Gastroesophageal sphincter (tissue), 4 donors: Measurements from ENCODE around the gene EDN1. TPM values are rescaled to one million over a fixed set of nuclear protein-coding genes. Genes with fewer than 3 reads are reported as not detected.

Experiments used
- ATAC-seq: fragments of 150-250 bp; one replicate; pipeline ENCODE4 v1.9.1; 2016; ENCODE audit warnings: mild to moderate bottlenecking, moderate library complexity
- H3K27ac ChIP-seq, 4 donors: fragments of 200-600 bp; sonication (generic) in 3 of 4; 1 replicate in 3 of 4; 2 replicates in 1 of 4; pipeline ENCODE4 v1.5.1; 2016 to 2019
- H3K27me3 ChIP-seq: fragments of 200-600 bp; sonication (generic); one replicate; pipeline ENCODE4 v1.5.1; 2019
- H3K36me3 ChIP-seq, 2 donors: fragments of 200-600 bp; sonication (generic); one replicate each; pipeline ENCODE4 v1.5.1; 2019; ENCODE audit warnings: control low read depth in 1 of 2
- H3K4me1 ChIP-seq, 3 donors: fragments of 200-600 bp; sonication (generic); 1 replicate in 2 of 3; 2 replicates in 1 of 3; pipeline ENCODE4 v1.5.1; 2016 to 2019; ENCODE audit warnings: control low read depth in 2 of 3
- H3K4me3 ChIP-seq, 2 donors: fragments of 200-600 bp; sonication (generic); one replicate each; pipeline ENCODE4 v1.5.1; 2019; ENCODE audit warnings: mild to moderate bottlenecking in 1 of 2, moderate library complexity in 1 of 2
- H3K9me3 ChIP-seq, 3 donors: fragments of 200-600 bp; sonication (generic); one replicate each; pipeline ENCODE4 v1.5.1; 2017 to 2019; ENCODE audit warnings: control low read depth in 2 of 3
- CTCF ChIP-seq, 4 experiments: fragments of 200-600 bp in 2 of 4; fragments of 450-650 bp in 2 of 4; sonication (generic) in 1 of 4; IDR thresholded peaks; one replicate each; pipeline ENCODE4 v1.5.1; 2017 to 2019; ENCODE audit warnings: antibody characterized with exemption in 4 of 4, mild to moderate bottlenecking in 2 of 4, moderate library complexity in 2 of 4
- EP300 ChIP-seq: sonication (generic); formaldehyde crosslinking; IDR thresholded peaks from one replicate; pipeline ENCODE4 v1.6.1; 2017; ENCODE audit warnings: antibody characterized with exemption, mild to moderate bottlenecking
- POLR2A ChIP-seq, 2 donors: fragments of 450-650 bp; IDR thresholded peaks; one replicate each; pipeline ENCODE4 v1.6.1; 2017; ENCODE audit warnings: antibody characterized with exemption in 2 of 2, mild to moderate bottlenecking in 2 of 2, moderate library complexity in 1 of 2
- POLR2AphosphoS5 ChIP-seq: sonication (generic); formaldehyde crosslinking; IDR thresholded peaks from one replicate; pipeline ENCODE4 v1.6.1; 2017; ENCODE audit warnings: antibody characterized with exemption
- WGBS, 2 donors: methylation state at CpG; one replicate each; pipeline ENCODE4 v1.1.5; 2018; ENCODE audit warnings: low coverage in 1 of 2; 5-methylcytosine and 5-hydroxymethylcytosine counted together
- total RNA-seq, 4 donors: library from RNA; depleted of rRNA; stranded (reverse); fragments of >200 nt; gene quantifications; one replicate each; pipeline ENCODE4 v1.1.0, GENCODE V29; 2016

The EDN1 gene
- total RNA-seq, 4 donors from 2014 or later = 3.6 to 39.6 (median 15.1) TPM

GRCh38 chr6:12335717-12336116, 45.6 kb downstream of the EDN1 start:
- TF ChIP-seq EP300 (no peak), POLR2AphosphoS5 (no peak), CTCF (IDR thresholded peaks at IDR 0.05) (no peak), POLR2A (IDR thresholded peaks at IDR 0.05) (no peak)
- 17 to 67% methylated on average over 1 of the region's 1 CpG for WGBS, 2 donors
- H3K36me3 ChIP-seq = no peaks in the 10 kb centered on the region
- H3K4me3 ChIP-seq = no peak overlapping the region
- no peaks in the 10 kb centered on the region for H3K9me3 ChIP-seq
- no peaks in the 10 kb centered on the region for H3K4me1 ChIP-seq
- no peak overlapping the region for H3K27ac ChIP-seq
- ATAC-seq = no peak
- H3K27me3 ChIP-seq = peaks cover 16% of the 10 kb centered on the region

- Histone ChIP-seq H3K4me1 (no peaks in the 10 kb centered on the region), H3K27ac (no peak overlapping the region), H3K4me3 (no peak overlapping the region), H3K9me3 (no peaks in the 10 kb centered on the region), H3K27me3 (peaks cover 22% of the 10 kb centered on the region), H3K36me3 (no peaks in the 10 kb centered on the region)
- TF ChIP-seq EP300 = no peak
- WGBS, 2 donors = 79 to 80% methylated on average over 3 to 4 of the region's 5 CpGs
- ATAC-seq = no peak
These were observed 46.2 kb downstream of the EDN1 start for GRCh38 chr6:12336121-12336971.

- no peak for ATAC-seq
- no peak overlapping the region for H3K4me3 ChIP-seq
- peaks cover 29% of the 10 kb centered on the region for H3K27me3 ChIP-seq
- H3K4me1 ChIP-seq = no peaks in the 10 kb centered on the region
- 85 to 91% methylated on average over 2 to 3 of the region's 3 CpGs for WGBS, 2 donors
- TF ChIP-seq CTCF (IDR thresholded peaks at IDR 0.05) (no peak), POLR2A (IDR thresholded peaks at IDR 0.05) (no peak), POLR2AphosphoS5 (no peak), EP300 (no peak)
- no peaks in the 10 kb centered on the region for H3K36me3 ChIP-seq
- no peaks in the 10 kb centered on the region for H3K9me3 ChIP-seq
- H3K27ac ChIP-seq = no peak overlapping the region
These were observed 48.9 kb downstream of the EDN1 start for GRCh38 chr6:12339022-12339421.

- WGBS, 2 donors = 77% methylated on average over 3 of the region's 12 CpGs; no CpG with 5 or more reads in 1 of the 2 donors
These were observed 49.8 kb downstream of the EDN1 start for GRCh38 chr6:12339808-12340487.

GRCh38 chr6:12340488-12340818, 50.3 kb downstream of the EDN1 start:
- no peak overlapping the region for H3K4me3 ChIP-seq
- no peak overlapping the region for H3K27ac ChIP-seq
- H3K9me3 ChIP-seq = no peaks in the 10 kb centered on the region
- H3K4me1 ChIP-seq = no peaks in the 10 kb centered on the region
- H3K27me3 ChIP-seq = peaks cover 36% of the 10 kb centered on the region
- no peak for ATAC-seq
- no peak for TF ChIP-seq POLR2AphosphoS5
- no peak for TF ChIP-seq EP300
- TF ChIP-seq POLR2A (IDR thresholded peaks at IDR 0.05) = no peak
- no peak for TF ChIP-seq CTCF (IDR thresholded peaks at IDR 0.05)
- 61 to 78% methylated on average over 6 of the region's 6 CpGs for WGBS, 2 donors
- no peaks in the 10 kb centered on the region for H3K36me3 ChIP-seq

More at GRCh38 chr6:12339808-12340487, 49.8 kb downstream of the EDN1 start:
- H3K9me3 ChIP-seq = no peaks in the 10 kb centered on the region
- no peaks in the 10 kb centered on the region for H3K36me3 ChIP-seq
- no peaks in the 10 kb centered on the region for H3K4me1 ChIP-seq
- no peak for ATAC-seq
- H3K4me3 ChIP-seq = no peak overlapping the region
- H3K27ac ChIP-seq = no peak overlapping the region
- no peak for TF ChIP-seq EP300
- peaks cover 36% of the 10 kb centered on the region for H3K27me3 ChIP-seq

- H3K9me3 ChIP-seq = no peaks in the 10 kb centered on the region
- no peaks in the 10 kb centered on the region for H3K4me1 ChIP-seq
- no peak for TF ChIP-seq CTCF (IDR thresholded peaks at IDR 0.05)
- no peak for TF ChIP-seq EP300
- no peak for TF ChIP-seq POLR2A (IDR thresholded peaks at IDR 0.05)
- TF ChIP-seq POLR2AphosphoS5 = no peak
- 66 to 70% methylated on average over 4 of the region's 4 CpGs for WGBS, 2 donors
- H3K27me3 ChIP-seq = peaks cover 36% of the 10 kb centered on the region
- no peak overlapping the region for H3K27ac ChIP-seq
- H3K36me3 ChIP-seq = no peaks in the 10 kb centered on the region
- no peak for ATAC-seq
- H3K4me3 ChIP-seq = no peak overlapping the region
These were observed 52.5 kb downstream of the EDN1 start for GRCh38 chr6:12342664-12343063.
